Stimulated activated CD8-positive, alpha-beta memory T cell treated with anti-CD3 and anti-CD28 coated beads, Interleukin-7, amount 100 ng/mL, for 24 hours (primary cell): ENCODE measurements around the gene TBC1D10A.

Source experiments
- DNase-seq: peaks from one replicate; pipeline ENCODE4 v3.0.0-alpha.2; 2020; ENCODE audit warnings: low read depth

The TBC1D10A gene

DNA sequence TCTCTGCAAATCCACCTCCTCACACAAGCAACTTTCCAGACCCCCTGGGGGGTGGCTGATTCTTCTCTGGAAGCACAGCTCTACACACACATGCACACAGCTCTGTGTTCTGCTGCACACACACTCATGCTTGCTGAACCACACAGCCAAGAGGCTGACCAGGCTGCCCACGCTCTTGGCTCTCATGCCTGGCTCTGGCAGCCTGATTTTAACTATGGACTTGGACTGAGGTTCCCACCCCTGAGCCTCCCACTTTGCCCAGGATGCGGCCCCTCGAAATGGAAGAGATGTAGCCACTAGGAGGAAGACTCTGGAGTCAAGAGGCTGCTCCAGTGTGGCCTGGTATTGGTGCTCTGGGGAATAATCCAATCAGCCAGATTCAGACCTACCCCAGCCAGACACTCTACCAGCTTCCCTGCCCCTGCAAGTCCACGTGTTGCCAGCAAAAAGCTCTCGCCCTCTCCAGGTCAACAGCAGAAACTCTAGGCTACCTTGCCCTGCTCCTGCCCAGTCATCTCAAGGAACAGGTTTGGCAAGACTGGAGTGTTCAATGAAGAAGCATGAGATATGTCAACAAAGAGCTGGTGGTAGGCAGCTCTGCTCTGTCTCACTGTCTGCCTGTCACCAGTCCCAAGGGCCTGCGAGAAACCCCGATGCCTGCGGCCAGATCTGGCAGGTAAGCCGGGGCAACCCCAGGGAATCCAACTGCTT is 28.6 kb downstream of the TBC1D10A start:
- no peak for DNase-seq

DNA sequence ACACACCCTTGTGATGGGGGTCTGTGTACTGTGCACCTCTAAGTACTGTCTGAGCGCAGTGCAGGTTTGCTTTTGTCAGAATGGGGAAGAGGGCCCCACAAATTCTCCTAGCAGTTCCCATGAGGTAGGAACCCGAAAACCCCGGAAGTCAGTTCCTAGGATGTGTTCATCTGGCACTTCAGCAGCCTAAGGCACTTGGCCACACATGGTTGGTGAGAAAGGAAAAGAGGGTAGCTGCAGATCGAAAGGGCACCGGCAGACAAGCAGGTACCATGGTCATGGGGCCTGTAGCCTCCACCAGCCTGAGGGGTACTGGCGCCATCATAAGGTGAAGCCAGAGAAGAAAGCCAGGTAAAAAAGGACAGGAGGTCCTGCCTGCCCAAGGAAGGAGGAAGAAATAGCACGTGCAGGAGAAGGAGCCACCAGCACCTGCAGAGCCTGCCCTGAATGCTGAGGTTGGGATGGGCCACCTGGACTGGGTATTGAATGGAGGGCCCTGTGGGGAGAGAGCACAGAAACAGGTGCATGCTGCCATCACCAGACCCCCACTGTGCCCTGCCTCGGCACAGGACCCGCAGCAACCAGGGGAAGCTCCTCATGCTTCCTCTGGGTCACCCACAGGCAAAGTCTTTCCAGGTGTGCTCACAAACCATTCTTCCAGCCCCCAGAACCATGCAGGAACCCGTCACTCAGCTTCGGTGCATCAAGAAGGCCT is 29.3 kb downstream of the TBC1D10A start:
- DNase-seq, result no peak

DNA sequence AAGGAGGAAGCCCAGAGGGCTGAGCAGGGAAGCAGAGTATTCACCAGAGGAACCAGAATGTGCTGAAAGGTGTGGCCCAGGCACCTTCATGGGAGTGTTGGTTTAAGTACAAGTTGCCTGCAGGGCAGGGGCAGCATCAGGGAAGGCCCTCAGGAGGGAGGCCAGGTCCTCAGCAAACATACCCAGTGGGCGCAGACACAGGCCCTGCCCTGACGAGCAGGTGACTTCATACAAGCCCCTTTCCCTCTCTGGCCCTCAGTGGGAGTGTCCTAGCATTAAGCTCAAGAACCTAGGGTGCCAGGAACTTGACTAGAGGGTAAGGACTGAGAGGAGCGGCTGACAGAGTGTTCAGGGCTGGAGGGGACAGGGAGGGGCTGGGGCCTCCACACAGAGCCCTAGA is 29.9 kb downstream of the TBC1D10A start:
- no peak for DNase-seq

DNA sequence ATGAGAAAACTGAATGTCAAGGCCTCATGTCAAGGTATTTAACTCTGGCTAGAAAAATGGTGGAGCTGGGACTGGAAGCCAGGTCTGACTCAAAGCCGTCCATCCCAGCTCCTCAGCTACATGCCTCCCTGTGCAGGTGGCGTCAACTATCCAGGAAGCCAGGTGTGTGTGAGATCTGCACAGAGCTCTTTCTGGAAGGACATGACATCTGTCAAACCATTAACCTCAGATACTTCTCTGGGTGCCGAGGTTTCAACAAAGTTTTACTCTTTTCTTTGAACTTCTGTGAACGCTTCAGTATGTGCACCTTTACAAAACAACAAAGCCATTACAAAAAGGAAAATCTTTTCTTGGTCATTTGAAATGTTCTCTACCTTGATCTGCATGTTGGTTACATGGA is 30.4 kb downstream of the TBC1D10A start:
- DNase-seq, result no peak

DNA sequence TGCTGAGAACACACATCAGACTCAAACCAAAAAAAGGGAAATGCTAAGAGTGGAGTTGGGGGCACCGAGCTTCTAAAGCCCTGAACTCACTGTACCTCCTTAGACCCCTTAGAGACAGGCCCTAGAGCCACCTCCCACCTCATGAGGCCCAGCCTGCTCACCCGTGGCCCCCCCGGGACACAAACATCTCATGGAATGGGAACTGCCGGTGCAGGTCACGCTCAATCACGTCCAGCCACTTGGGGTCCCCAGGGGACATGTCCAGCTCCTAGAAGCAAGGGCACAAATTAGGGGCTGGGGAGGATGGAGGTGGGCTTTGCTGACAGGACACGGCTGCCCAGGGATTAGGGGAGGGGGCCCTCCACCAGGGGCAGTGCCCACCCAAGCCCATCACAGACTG is 31.2 kb downstream of the TBC1D10A start:
- DNase-seq, result no peak

DNA sequence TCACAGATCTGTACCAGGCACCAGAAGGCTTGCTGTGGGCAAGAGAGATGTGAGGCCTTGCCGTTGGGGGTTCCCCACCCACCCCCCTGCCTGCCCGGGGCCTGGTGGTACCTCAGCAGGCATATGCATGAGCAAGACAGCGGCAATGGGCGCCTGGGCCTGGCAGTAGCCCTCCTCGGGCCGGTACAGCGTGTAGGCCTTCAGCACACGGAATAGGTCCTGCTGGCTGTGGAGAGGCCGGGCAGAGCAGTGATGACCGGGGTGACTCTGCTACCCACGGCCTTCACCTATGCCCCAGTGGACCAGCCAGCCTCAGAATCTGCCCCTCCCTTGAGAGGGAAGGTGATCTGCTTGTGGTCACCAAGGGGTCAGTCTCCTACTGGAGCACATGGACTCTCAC is 31.9 kb downstream of the TBC1D10A start:
- DNase-seq, result no peak

DNA sequence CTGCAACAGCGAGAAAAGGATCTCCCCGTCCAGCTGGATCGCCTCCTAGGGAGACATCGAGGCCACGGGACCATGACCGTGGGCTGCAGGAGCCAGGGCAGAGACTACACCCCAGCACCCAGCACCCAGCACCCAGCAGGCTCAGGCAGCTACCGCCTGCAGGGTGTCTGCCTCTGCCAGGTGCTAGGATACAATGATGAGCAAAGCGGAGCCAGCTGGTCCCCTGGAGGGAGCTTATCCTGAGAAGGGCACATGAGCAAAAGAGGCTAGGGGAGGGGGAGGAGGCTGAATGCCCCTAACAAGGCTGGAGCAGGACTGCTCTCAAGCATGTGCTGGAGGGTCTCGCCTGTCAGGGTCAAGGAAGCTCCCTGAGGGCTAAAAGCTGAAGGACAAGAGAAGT is 32.7 kb downstream of the TBC1D10A start:
- DNase-seq, result no peak

DNA sequence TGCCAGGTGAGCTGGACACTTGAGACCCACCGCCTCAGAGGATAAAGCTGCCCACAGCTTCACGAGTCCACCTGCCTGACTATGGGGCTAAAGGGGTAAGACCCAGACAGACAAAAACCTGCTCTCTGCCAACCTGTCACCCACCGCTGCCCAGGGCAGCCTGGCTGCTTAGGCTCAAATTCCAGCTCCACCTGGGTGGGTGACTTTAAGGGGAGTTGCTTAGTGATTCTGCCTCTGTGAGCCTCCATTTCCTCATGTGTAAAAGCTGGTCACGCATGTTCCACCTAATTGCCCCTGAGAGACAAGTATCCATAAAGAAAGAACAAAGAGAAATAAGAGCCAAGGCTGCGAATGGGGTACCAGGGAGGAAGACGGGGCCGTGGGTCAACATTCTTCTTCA is 33.7 kb downstream of the TBC1D10A start:
- DNase-seq, result no peak

DNA sequence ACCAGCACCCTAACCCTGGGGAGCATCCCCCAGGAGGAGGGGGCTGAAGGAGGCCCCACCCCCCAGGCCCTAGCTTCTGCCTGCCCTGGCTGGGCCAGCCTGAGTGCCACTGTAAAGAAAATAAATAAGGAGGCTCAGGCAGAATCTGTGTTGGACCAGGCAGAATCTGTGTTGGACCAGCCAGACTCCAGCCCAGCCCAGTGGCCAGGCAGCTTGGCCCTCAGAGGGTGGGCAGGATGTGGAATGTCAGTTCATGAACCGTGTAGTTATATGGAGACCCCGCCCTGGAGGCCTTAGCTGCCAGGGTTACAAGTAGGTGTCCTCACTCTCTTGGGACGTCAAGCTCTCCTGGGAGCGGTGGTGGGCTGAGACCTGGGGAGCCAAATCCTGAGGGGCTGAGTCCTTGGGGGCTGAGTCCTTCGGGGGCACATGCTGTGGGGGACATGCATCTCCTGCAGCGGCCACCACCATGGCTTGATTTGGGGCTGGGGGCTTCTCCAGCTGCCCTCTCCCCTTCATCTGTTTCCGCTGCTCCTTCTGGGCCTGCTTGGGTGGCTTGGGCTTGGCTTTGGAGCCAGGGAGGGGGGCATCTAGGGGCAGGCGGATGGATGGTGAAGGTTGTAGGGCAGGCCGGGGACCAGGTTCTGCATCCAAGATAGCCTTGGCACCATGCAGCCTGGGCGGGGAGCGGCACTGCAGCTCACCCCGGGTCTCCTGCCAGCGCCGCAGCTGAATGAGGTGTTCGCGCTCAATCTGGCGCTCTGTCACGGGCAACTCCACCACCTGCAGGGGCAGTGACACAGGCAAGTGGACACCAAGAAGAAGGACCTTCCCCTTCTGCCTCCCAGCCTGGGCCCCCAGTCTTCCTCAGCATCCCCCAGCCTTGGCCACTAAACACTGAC is 34.4 kb downstream of the TBC1D10A start:
- DNase-seq, result no peak

DNA sequence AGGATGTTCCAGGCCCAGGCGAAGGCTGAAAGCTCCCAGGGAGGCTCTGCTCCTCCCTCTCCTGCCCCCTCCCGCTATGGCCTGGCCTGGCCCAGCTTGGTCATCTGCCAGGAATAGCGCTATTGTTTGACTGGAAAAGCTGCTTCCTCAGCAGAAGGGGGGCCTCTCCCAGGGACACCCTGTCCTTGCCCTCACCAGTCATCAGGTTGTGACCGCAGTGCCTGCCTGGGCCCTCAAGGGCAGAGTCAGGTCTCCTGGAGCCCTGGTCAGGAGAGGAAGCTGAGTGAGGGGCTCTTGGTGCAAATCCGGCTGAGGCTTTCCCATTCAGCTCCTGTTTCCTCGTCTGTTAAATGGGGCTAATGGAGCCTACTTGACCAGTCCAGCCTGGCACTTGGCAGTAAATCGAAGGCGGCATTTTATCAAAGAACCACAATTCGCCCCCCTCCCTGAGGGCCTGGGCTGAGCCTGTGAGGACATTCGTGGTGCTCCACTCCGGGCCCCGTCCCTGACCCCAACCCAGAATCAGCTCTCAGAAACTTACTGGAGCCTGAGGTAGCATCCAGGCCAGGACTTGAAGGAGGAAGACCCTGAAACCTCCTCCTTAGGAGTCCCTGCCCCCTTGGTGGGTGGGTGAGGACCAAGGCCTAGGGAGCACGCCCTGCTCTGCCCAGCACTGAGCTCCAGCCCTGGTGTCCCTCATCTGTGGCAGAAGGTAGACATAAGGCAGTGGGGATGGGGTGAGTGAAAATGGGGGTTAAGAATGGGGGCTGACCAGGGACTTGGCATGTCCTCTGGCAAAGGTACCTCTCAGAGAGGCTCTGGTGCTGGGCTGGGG is 35.5 kb downstream of the TBC1D10A start:
- no peak for DNase-seq

DNA sequence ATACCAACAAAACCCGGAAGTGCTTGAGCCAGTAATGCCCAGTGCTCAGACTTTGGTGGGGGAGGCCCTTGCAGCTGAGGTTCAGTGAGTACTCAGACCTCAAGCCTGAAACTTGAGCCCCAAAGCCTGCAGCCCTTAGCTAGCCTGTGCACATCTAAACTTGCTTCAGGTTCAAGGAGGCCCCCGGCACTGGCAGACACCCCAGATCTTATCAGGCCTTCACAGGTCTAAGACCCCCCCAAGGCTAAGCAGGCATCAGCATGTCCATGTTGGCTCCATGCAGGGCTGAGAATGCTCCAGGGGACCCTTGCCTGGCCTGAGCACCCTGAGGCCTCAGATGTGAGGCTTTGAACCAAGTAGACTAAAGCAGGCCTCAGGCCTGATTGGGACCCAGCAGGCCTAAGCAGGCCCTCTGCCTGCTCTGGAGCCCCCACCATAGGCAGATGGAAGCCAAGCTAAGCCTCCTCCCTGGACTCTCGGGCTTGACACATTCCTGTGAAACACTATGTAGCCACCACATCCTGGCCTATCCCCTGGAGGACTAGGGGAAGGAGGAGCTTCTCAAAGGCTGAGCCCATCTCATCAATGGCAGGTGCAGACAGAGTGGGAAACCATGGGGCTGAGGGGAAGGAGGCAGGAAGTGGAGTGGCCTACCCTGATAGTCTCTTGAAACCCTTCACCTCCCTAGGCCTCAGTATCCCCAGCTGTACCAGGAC is 36.2 kb downstream of the TBC1D10A start:
- no peak for DNase-seq

DNA sequence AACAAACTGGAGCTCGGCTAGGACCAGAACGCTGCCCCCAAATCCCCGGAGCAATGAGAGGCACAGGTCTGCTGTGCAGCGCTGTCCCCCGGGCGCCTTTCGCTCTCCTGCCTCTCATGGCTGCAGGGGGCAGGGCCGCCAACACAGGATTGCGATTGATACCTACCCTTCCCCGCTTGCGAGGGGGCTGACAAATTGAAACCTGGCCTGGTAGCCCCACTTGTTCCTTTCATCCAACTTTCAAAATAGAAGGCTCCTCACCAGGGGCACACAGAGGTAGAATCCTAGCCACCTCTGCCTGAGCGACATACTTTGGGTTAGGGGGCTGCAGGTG is 36.8 kb downstream of the TBC1D10A start:
- DNase-seq, result no peak

DNA sequence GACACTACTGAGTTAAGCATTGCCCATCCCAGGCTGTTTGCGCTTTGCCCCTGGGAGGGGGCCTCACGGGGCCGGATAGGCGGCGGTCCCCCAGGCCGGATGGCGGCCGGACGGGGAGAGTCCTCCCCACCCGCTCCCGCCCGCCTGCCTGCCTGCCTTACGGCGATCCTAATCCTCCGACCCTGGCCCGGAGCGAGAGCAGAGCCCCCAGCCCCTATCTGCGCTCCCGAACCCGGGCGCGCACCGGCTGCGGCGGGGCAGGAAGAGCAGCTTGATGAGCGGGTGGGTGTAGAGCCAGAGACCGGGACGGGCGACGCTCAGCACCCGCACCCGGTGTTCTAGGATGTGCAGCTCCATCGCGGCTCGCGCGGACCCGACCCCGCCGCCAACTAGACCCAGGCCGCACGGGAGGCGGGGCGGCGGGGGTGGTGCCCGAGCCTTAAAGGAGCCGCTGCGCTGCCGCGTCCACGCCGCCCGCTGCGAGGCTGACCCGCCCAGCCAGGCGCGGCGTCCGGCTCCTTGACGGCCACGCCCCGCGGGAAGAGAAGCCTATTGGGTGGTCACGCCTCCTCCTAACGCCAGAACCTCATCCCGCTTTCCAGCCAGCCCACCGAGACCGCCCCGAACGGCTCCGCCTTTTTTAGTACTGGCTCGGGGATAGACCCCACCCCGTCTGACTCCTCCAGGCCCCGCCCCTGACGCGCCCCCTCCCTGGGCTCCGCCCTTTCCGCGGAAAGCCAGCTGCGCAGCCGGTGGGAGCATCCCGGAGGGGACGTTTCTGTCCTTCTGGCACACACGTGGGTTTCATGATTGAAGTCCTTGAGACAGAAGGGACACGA is 37.4 kb downstream of the TBC1D10A start, which contains the start of gene CASTOR1:
Gene CASTOR1 (minus strand): TSS at position 365 of the 839 bp plus-strand sequence. CDS start 8 bp downstream, at position 357.
- DNase-seq, result peak; percentile 81

DNA sequence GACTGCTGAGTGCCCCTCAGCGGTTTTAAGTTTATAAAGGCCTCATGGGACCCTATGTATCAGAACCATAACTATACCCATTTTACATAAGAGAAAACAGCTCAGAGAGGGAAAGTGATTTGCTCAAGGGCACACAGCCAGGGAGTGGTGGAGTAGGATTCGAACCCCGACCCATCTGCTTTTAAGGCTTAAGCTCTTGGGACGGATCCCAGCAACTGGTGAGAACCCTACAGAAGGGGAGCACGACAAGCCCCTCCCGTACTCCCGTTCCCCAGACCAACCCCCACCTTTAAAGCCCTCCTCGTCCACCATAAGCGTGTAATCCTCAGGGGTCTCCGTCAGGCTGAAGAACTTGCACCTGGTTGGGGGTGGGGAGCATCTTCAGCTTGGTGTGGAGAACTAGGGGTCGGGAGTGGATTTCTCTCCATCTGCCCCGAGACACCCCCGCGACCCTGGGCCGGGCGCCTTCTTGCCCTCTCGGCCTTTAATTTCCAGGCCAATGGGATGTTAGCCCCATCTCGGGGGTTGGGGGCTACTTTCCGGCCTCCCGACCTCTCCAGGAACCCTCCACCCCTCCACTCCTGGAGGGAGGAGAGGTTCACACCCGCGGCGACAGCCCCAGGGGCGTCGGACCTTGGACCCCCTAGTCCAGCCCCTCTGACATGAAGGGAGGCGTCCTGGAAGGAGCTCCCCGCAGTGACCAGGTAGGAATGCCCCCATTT is 38.2 kb downstream of the TBC1D10A start:
- DNase-seq, result no peak

DNA sequence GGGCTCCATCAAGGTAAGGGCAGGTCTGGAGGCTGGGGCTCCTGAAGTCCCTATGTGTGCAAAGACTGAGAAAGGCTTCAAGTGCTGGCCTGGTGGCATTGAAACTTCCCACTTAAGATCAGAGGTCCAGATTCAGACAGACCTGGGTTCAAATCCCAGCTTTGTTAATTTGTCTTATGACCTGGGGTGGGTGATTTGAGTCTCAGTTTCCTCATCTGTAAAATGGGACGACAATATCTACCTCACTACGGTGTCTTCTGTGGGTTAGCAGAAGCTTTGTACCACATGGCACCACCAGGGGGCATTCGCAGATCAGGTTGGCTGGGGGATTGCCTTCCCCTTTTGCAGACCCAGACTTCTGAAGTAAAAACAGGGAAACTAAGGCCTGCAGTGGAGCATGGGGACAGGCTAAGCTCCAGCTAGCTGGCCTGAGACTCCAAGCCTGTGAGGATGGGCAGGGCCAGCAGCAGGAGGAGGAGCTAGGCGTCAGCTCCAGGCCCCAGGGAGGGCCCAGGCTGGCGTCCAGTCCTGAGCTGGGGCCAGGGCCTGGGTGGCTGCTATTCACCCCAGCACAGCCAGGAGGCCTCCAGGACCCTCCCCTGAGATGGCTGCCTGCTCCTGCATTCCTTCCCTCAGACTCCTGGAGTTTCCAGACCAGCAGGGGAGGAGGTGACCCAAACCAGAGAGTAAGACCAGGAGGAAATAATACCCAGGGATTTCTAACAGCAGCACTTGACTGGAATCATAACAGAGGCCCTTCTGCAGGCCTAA is 38.9 kb downstream of the TBC1D10A start:
- DNase-seq, result peak; percentile 78

DNA sequence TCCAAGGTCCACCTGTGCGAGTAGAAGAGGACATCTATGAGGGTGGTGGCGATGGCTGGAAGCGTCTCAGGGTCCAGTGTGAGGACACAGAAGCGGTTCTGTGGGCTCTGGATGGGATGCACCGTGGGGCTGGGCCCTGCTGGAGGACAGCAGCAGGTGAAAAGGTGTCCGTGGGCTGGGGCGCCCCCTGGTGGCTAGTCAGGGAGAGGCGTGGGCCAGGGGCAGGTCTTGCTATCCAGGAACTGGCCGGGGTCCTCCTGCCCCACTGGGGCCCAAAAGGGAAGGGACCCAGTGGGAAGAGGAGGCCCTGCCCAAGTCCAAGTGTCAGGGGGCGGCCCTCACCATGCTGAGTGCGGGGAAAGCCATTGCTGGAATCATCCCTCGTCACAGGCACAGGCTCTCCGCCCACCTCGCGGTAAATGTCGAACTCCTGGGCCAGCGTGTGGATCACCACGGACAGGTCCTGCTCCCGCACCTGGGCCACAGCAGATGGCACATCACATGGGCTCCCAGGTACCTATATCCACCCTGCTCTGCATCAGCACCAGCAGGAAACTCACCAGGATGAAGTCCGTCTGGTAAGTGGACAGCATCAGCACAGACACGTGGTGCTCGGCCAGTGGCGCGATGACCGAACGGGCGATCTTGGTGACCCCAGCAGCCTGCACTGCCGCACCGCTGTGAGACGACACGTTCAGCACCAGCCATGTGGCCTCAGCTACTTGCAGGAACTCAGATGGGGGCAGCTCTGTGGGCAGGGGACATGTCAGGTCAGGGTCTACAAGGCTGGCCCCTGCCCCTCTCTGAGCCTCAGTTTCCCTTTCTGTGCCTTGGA is 39.7 kb downstream of the TBC1D10A start:
- DNase-seq, result peak; percentile 84

DNA sequence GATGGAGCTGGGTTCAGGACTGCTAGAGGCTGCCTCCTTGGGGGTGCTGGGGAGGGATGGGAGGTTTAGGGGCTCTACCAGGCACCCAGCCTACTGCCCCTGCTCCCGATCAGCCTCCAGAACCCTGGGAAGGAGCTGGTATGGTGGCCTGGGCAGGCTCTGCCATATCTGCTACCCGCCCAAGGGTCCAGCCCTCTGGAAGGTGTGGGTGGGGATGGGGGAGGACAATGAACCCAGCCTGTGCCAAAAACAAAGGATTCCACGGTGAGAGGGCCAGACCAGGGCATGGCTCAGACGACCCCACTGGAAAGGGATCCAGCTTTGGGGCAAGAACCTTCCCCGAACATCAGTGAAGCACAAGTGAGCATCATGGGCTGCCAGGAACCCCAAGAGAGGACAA is 40.4 kb downstream of the TBC1D10A start:
- no peak for DNase-seq

DNA sequence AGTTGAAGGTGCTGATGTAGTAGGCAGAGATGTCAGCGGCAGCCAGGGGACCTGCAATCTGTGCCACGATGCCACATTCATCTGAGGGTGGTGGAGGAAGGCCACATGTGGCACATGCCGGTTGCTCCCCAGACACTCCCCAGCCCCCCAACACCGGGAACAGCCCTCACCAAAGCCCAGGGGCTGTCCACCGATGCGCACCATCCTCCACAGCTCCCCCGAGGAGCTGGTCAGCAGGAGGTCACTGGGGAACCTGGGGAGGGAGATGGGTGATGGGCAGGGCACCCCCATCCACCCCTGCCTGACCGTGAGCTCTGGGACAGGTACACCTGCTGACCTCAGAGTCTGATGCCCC is 40.9 kb downstream of the TBC1D10A start:
- DNase-seq, result no peak
